K562 (cell line): ENCODE data around the gene LRRC15. TPM values are rescaled to one million over a fixed set of nuclear protein-coding genes. Genes with fewer than 3 reads are reported as not detected.

Experiments
- ATAC-seq: fragments of 200-7000 bp; cut with Tn5 transposase; 3 replicates; pipeline ENCODE4 v1.9.1; 2020; ENCODE audit warnings: moderate library complexity
- BruUV-seq: library from RNA; stranded (reverse); fragments of 400-500 nt; replicated peaks from 2 replicates; lab custom pipeline; 2021; lab: Mats Ljungman, UMichigan
- CTCF ChIA-PET: fragments of 300-600 bp; formaldehyde crosslinking; extraction: SDS; loops from one replicate; lab custom pipeline; 2021; ENCODE audit warnings: low intra/inter-chr PET ratio; lab: Yijun Ruan, JAX
- POLR2A ChIA-PET: fragments of 300-600, 350-650 bp; sonication (Branson Sonifier 250); formaldehyde crosslinking; extraction: SDS; loops from one replicate; lab custom pipeline; 2021; ENCODE audit warnings: antibody characterized with exemption, inconsistent platforms; lab: Yijun Ruan, JAX
- DNase-seq, 4 experiments: peaks; one replicate each; pipeline versions ENCODE4 v3.0.0 to v3.0.0-alpha.2; 2011 to 2018; ENCODE audit warnings: low spot score in 3 of 4, mixed read lengths in 3 of 4; ENCODE audit errors: extremely low read depth in 1 of 4
- FAIRE-seq: peaks from 2 replicates; lab custom pipeline; 2011; peaks lifted over from hg19 to GRCh38; lab: Jason Lieb, UNC
- H2AFZ ChIP-seq: 2 replicates; pipeline ENCODE4 v1.6.0; 2011; ENCODE audit warnings: low read depth, low read length, control low read depth, inconsistent platforms
- H3K27ac ChIP-seq: fragments of 200-600 bp; 3 replicates; pipeline ENCODE4 v1.8.0; 2011; ENCODE audit warnings: low read depth, mild to moderate bottlenecking, control low read depth, inconsistent platforms, low read length, moderate library complexity, mixed read lengths; ENCODE audit errors: extremely low read depth
- H3K27me3 ChIP-seq, 2 experiments: fragments of 300-600 bp in 1 of 2; 2 replicates in 1 of 2; 3 replicates in 1 of 2; pipeline versions ENCODE4 v1.6.0 to v1.8.0; 2011; ENCODE audit warnings: inconsistent platforms in 2 of 2, low read length in 2 of 2, mild to moderate bottlenecking in 1 of 2, mixed read lengths in 1 of 2, moderate library complexity in 1 of 2; ENCODE audit not compliant: control insufficient read depth in 2 of 2, insufficient read depth in 2 of 2
- H3K36me3 ChIP-seq: fragments of 300-600 bp; 3 replicates; pipeline ENCODE4 v1.8.0; 2011; ENCODE audit warnings: mild to moderate bottlenecking, low read length, inconsistent platforms; ENCODE audit not compliant: control insufficient read depth, insufficient read depth
- H3K4me1 ChIP-seq, 2 experiments: fragments of 200-600 bp in 1 of 2; replicated peaks in 1 of 2; 2 replicates in 1 of 2; 3 replicates in 1 of 2; pipeline versions ENCODE4 v1.5.1 to v1.8.0; 2011; ENCODE audit warnings: inconsistent platforms in 2 of 2, low read length in 2 of 2, mild to moderate bottlenecking in 1 of 2, mixed read lengths in 1 of 2, moderate library complexity in 1 of 2; ENCODE audit not compliant: control insufficient read depth in 2 of 2, insufficient read depth in 2 of 2
- H3K4me2 ChIP-seq: 2 replicates; pipeline ENCODE4 v1.6.1; 2011; ENCODE audit warnings: low read length, control low read depth, inconsistent platforms, mixed read lengths; ENCODE audit not compliant: insufficient read depth
- H3K4me3 ChIP-seq: fragments of 200-600 bp; sonication (generic), shearing (Covaris generic); 2 replicates; pipeline ENCODE4 v1.5.1; 2016; ENCODE audit warnings: control low read depth, inconsistent platforms
- H3K79me2 ChIP-seq: fragments of 200-600 bp; 3 replicates; pipeline ENCODE4 v1.8.0; 2011; ENCODE audit warnings: low read length, inconsistent platforms; ENCODE audit not compliant: control insufficient read depth, insufficient read depth
- H3K9ac ChIP-seq, 2 experiments: 2 replicates each; pipeline versions ENCODE4 v1.6.0 to v1.6.1; 2011; ENCODE audit warnings: low read depth in 2 of 2, low read length in 2 of 2, control low read depth in 1 of 2, inconsistent platforms in 1 of 2, mild to moderate bottlenecking in 1 of 2, mixed read lengths in 1 of 2; ENCODE audit not compliant: insufficient read depth in 1 of 2
- H3K9me1 ChIP-seq: one replicate; pipeline ENCODE4 v1.6.0; 2011; ENCODE audit warnings: inconsistent platforms, mild to moderate bottlenecking, low read length, moderate library complexity; ENCODE audit not compliant: control insufficient read depth, insufficient read depth
- H3K9me3 ChIP-seq: replicated peaks from 2 replicates; pipeline ENCODE4 v1.5.1; 2011; ENCODE audit warnings: low read depth, low read length, inconsistent platforms; ENCODE audit not compliant: control insufficient read depth, insufficient read depth
- H4K20me1 ChIP-seq: replicated peaks from 2 replicates; pipeline ENCODE4 v1.6.1; 2011; ENCODE audit warnings: low read length, inconsistent platforms, mixed read lengths; ENCODE audit not compliant: control insufficient read depth, insufficient read depth
- ATF4 ChIP-seq: fragments of 450-650 bp; formaldehyde crosslinking; IDR thresholded peaks from 2 replicates; pipeline ENCODE4 v1.4.0; 2022; ENCODE audit warnings: mild to moderate bottlenecking, moderate library complexity
- CHAMP1 ChIP-seq: fragments of 450-650 bp; IDR thresholded peaks from 2 replicates; pipeline ENCODE4 v1.6.1; 2016; ENCODE audit warnings: mild to moderate bottlenecking
- ELK3 ChIP-seq: fragments of 450-650 bp; formaldehyde crosslinking; IDR thresholded peaks from 2 replicates; pipeline ENCODE4 v1.4.0; 2020; ENCODE audit warnings: mild to moderate bottlenecking
- HMG20A ChIP-seq: fragments of 450-650 bp; formaldehyde crosslinking; conservative IDR thresholded peaks from 2 replicates; pipeline ENCODE4 v1.4.0; 2020; ENCODE audit warnings: mild to moderate bottlenecking, mixed read lengths
- LARP7 ChIP-seq: fragments of 450-650 bp; IDR thresholded peaks from 2 replicates; pipeline ENCODE4 v1.6.1; 2016
- NCOA1 ChIP-seq: fragments of 450-650 bp; IDR thresholded peaks from 2 replicates; pipeline ENCODE4 v1.6.1; 2016; ENCODE audit warnings: low read depth
- SPI1 ChIP-seq: IDR thresholded peaks from 2 replicates; pipeline ENCODE4 v1.6.1; 2011; ENCODE audit warnings: low read depth, low read length, control low read depth, borderline replicate concordance
- ZNF408 ChIP-seq: fragments of 250-450 bp; sonication (Bioruptor Pico); IDR thresholded peaks from 2 replicates; pipeline ENCODE4 v1.4.0; 2020; ENCODE audit warnings: low read depth, mild to moderate bottlenecking, moderate library complexity
- ZNF717 ChIP-seq: fragments of 250-450 bp; sonication (Bioruptor Pico); IDR thresholded peaks from 2 replicates; pipeline ENCODE4 v1.5.0; 2021
- ZNF77 ChIP-seq: fragments of 250-450 bp; sonication (Bioruptor Pico); IDR thresholded peaks from 2 replicates; pipeline ENCODE4 v1.5.0; 2020
- ZNF785 ChIP-seq: fragments of 250-450 bp; sonication (Bioruptor Pico); IDR thresholded peaks from 2 replicates; pipeline ENCODE4 v1.4.0; 2020; ENCODE audit warnings: mild to moderate bottlenecking
- WGBS: fragments of 100-300 bp; shearing (Covaris generic); methylation state at CpG from one replicate; pipeline ENCODE4 v1.1.6; 2016; ENCODE audit warnings: low coverage, mixed read lengths; ENCODE audit not compliant: insufficient coverage; ENCODE audit errors: missing lambda C conversion rate; 5-methylcytosine and 5-hydroxymethylcytosine counted together
- in situ Hi-C: fragments of 300-500 bp; cut with MboI; formaldehyde crosslinking; loops from 4 replicates; pipeline ENCODE4 v1.15.0; 2018; ENCODE audit warnings: inconsistent platforms, mixed read lengths
- intact Hi-C: fragments of 100-400 bp; cut with micrococcal nuclease; formaldehyde crosslinking; loops from 2 replicates; pipeline ENCODE4 v1.14.2; 2022
- polyA plus RNA-seq, 8 experiments: library from polyadenylated mRNA; depleted of rRNA in 4 of 8; stranded (reverse) in 5 of 8; unstranded in 3 of 8; fragments of >200 nt; fragmentation: Nextera tagmentation in 2 of 8; fragmentation: Illumina TruSeq in 1 of 8; extraction: Ambion mirVana in 2 of 8; extraction: Trizol in 1 of 8; gene quantifications; 2 replicates each; pipeline versions ENCODE4 v1.2.1 to v1.2.3, GENCODE V29; 2011 to 2014; ENCODE audit warnings: inconsistent platforms in 1 of 8, missing spikeins in 1 of 8
- total RNA-seq, 7 experiments: library from RNA; depleted of rRNA in 6 of 7; stranded (reverse); fragments of >200 nt in 6 of 7; fragmentation: Illumina TruSeq in 2 of 7; extraction: Trizol in 2 of 7; gene quantifications; 2 replicates each; pipeline versions ENCODE4 v1.2.1 to v1.2.3, GENCODE V29; 2011 to 2021; ENCODE audit warnings: low replicate concordance in 1 of 7

Gene LRRC15
- total and polyA plus RNA-seq, 9 of the 15 experiments (the other 6 are each of a cell fraction or from before 2014, with no cell fraction given): not detected

GRCh38 chr3:194346621-194347020 lies 22.9 kb downstream of the LRRC15 start:
- no peak overlapping the region for H3K4me2 ChIP-seq
- TF ChIP-seq ZNF408 (CRISPR knock-in tag): no peak
- TF ChIP-seq LARP7: no peak
- TF ChIP-seq ZNF717 (CRISPR knock-in tag): no peak
- TF ChIP-seq ZNF77: no peak
- no peak for TF ChIP-seq NCOA1
- TF ChIP-seq ELK3 (CRISPR knock-in tag): no peak
- no peak for TF ChIP-seq SPI1
- TF ChIP-seq ZNF785: no peak
- TF ChIP-seq ATF4: no peak
- no peak for TF ChIP-seq HMG20A (CRISPR knock-in tag)
- TF ChIP-seq CHAMP1: no peak

More at GRCh38 chr3:194346621-194347020, 22.9 kb downstream of the LRRC15 start:
- H3K9ac ChIP-seq: no peak overlapping the region
- CTCF ChIA-PET: no interaction called here
- POLR2A ChIA-PET: interaction anchor here (0.6 kb wide), 1 partner anchor 643 kb away, joined by 3 read pairs; no protein-coding TSS in a partner anchor
- FAIRE-seq: no peak
- in situ Hi-C loops: loop anchor here (25.0 kb wide), 1 partner anchor 1884 kb away; no protein-coding TSS in a partner anchor
- peaks cover 6% of the 10 kb centered on the region; the same call in 1 of the 2 replicates for H4K20me1 ChIP-seq
- BruUV-seq: no TSS peak
- no peaks in the 10 kb centered on the region for H3K79me2 ChIP-seq
- H3K27ac ChIP-seq: no peak overlapping the region
- no peak for ATAC-seq
- no peaks in the 10 kb centered on the region for H3K9me3 ChIP-seq
- intact Hi-C loops: no loop called here
- no peak for DNase-seq
- peaks cover 0 to 11% of the 10 kb centered on the region in 2 experiments; a peak in 2 of 5 replicates for H3K4me1 ChIP-seq
- no peak overlapping the region for H2AFZ ChIP-seq
- H3K27me3 ChIP-seq: peaks cover 20 to 48% of the 10 kb centered on the region in 2 experiments; a peak in 4 of 5 replicates
- H3K4me3 ChIP-seq: no peak overlapping the region
- WGBS: 7% methylated on average over 4 of the region's 5 CpGs
- H3K36me3 ChIP-seq: no peaks in the 10 kb centered on the region
- H3K9me1 ChIP-seq: no peaks in the 10 kb centered on the region
